SK-N-SH (cell line): Measurements from ENCODE around the gene APC. TPM values are rescaled to one million over a fixed set of nuclear protein-coding genes. Genes with fewer than 3 reads are reported as not detected.

ENCODE experiments used
- CTCF ChIA-PET: fragments of 300-600, 350-600 bp; formaldehyde crosslinking; extraction: SDS; loops from one replicate; lab custom pipeline; 2021; lab: Yijun Ruan, JAX
- POLR2A ChIA-PET: fragments of 350-600 bp; sonication (Branson Sonifier 250); formaldehyde crosslinking; extraction: SDS; loops from one replicate; lab custom pipeline; 2020; ENCODE audit warnings: antibody characterized with exemption, inconsistent platforms; lab: Yijun Ruan, JAX
- DNase-seq: peaks from one replicate; pipeline ENCODE4 v3.0.0; 2012
- H2AFZ ChIP-seq: fragments of 200-600 bp; sonication (generic); 2 replicates; pipeline ENCODE4 v1.8.1; 2016; ENCODE audit warnings: antibody characterized with exemption, mild to moderate bottlenecking, low read depth
- H3F3A ChIP-seq: fragments of 200-600 bp; sonication (generic); replicated peaks from 2 replicates; pipeline ENCODE3; 2016; ENCODE audit warnings: antibody characterized with exemption, mild to moderate bottlenecking; ENCODE audit not compliant: insufficient read depth
- H3K27ac ChIP-seq, 2 experiments: fragments of 200-500 bp in 1 of 2; fragments of 200-600 bp in 1 of 2; sonication (Bioruptor generic) in 1 of 2; sonication (generic), shearing (Covaris generic) in 1 of 2; 2 replicates each; pipeline versions ENCODE4 v1.5.1 to v1.6.1; 2014 to 2016; ENCODE audit warnings: low read depth in 2 of 2, inconsistent platforms in 1 of 2, low read length in 1 of 2, mild to moderate bottlenecking in 1 of 2, mixed read lengths in 1 of 2
- H3K27me3 ChIP-seq: fragments of 200-600 bp; sonication (generic), shearing (Covaris generic); 2 replicates; pipeline ENCODE4 v1.6.1; 2016; ENCODE audit warnings: mixed run types; ENCODE audit not compliant: insufficient read depth
- H3K36me3 ChIP-seq, 2 experiments: fragments of 200-500 bp in 1 of 2; fragments of 200-600 bp in 1 of 2; sonication (Bioruptor generic) in 1 of 2; sonication (generic) in 1 of 2; replicated peaks in 1 of 2; 2 replicates each; pipeline versions ENCODE3 to v1.5.1; 2014 to 2016; ENCODE audit warnings: low read length in 1 of 2, mild to moderate bottlenecking in 1 of 2; ENCODE audit not compliant: insufficient read depth in 2 of 2, control insufficient read depth in 1 of 2
- H3K4me1 ChIP-seq, 2 experiments: fragments of 200-500 bp in 1 of 2; fragments of 200-600 bp in 1 of 2; sonication (Bioruptor generic) in 1 of 2; sonication (generic), shearing (Covaris generic) in 1 of 2; 2 replicates each; pipeline versions ENCODE4 v1.5.1 to v1.6.1; 2014 to 2016; ENCODE audit warnings: low read depth in 1 of 2, low read length in 1 of 2, mixed run types in 1 of 2; ENCODE audit not compliant: insufficient read depth in 2 of 2, control insufficient read depth in 1 of 2
- H3K4me2 ChIP-seq: fragments of 200-600 bp; sonication (generic), shearing (Covaris generic); 2 replicates; pipeline ENCODE4 v1.6.1; 2017; ENCODE audit warnings: mixed run types
- H3K4me3 ChIP-seq, 2 experiments: fragments of 200-500 bp in 1 of 2; fragments of 200-600 bp in 1 of 2; sonication (Bioruptor generic) in 1 of 2; sonication (generic), shearing (Covaris generic) in 1 of 2; 2 replicates each; pipeline versions ENCODE4 v1.5.1 to v1.8.1; 2014 to 2016; ENCODE audit warnings: low read depth in 2 of 2, inconsistent platforms in 1 of 2, low read length in 1 of 2, mild to moderate bottlenecking in 1 of 2, mixed read lengths in 1 of 2, moderate library complexity in 1 of 2
- H3K79me2 ChIP-seq: fragments of 200-600 bp; sonication (generic); 2 replicates; pipeline ENCODE4 v1.8.1; 2017; ENCODE audit warnings: mild to moderate bottlenecking; ENCODE audit not compliant: insufficient read depth
- H3K9ac ChIP-seq: fragments of 200-600 bp; sonication (generic); 2 replicates; pipeline ENCODE4 v1.6.1; 2017; ENCODE audit warnings: mixed run types
- H3K9me2 ChIP-seq: fragments of 200-600 bp; sonication (generic); 2 replicates; pipeline ENCODE4 v1.6.1; 2017; ENCODE audit warnings: mixed run types
- H3K9me3 ChIP-seq: fragments of 200-600 bp; sonication (generic); 2 replicates; pipeline ENCODE4 v1.6.1; 2017; ENCODE audit warnings: mixed run types, mild to moderate bottlenecking, moderate library complexity
- H4K20me1 ChIP-seq: fragments of 200-600 bp; sonication (generic); 2 replicates; pipeline ENCODE4 v1.6.1; 2017; ENCODE audit warnings: mild to moderate bottlenecking, mixed run types; ENCODE audit not compliant: insufficient read depth
- CTCF ChIP-seq: fragments of 200-600 bp; sonication (generic); IDR thresholded peaks from 2 replicates; pipeline ENCODE4 v1.6.1; 2017; ENCODE audit warnings: antibody characterized with exemption, mild to moderate bottlenecking, moderate library complexity
- EZH2phosphoT487 ChIP-seq: fragments of 200-600 bp; sonication (generic); IDR thresholded peaks from 2 replicates; pipeline ENCODE4 v1.6.1; 2017; ENCODE audit warnings: low read depth, mixed run types, mild to moderate bottlenecking, antibody characterized with exemption, moderate library complexity, borderline replicate concordance
- GABPA ChIP-seq: IDR thresholded peaks from 2 replicates; pipeline ENCODE4 v1.4.0; 2012; ENCODE audit warnings: low read depth, mild to moderate bottlenecking
- IRF3 ChIP-seq: fragments of 150-350 bp; IDR thresholded peaks from 2 replicates; pipeline ENCODE4 v1.6.1; 2016; ENCODE audit warnings: mild to moderate bottlenecking, low read depth, low read length
- MEF2A ChIP-seq: IDR thresholded peaks from 2 replicates; pipeline ENCODE4 v1.4.0; 2012; ENCODE audit warnings: low read depth, borderline replicate concordance
- MXI1 ChIP-seq: IDR thresholded peaks from 2 replicates; pipeline ENCODE4 v1.6.1; 2012; ENCODE audit warnings: mild to moderate bottlenecking, low read depth, low read length, improper control_type of control experiment
- PBX3 ChIP-seq: IDR thresholded peaks from 2 replicates; pipeline ENCODE4; 2012
- RAD21 ChIP-seq: IDR thresholded peaks from 2 replicates; pipeline ENCODE4 v1.6.1; 2012; ENCODE audit warnings: mild to moderate bottlenecking, low read length
- RFX5 ChIP-seq: IDR thresholded peaks from 2 replicates; pipeline ENCODE4 v1.6.1; 2012; ENCODE audit warnings: mild to moderate bottlenecking, improper control_type of control experiment, low read length
- RXRA ChIP-seq: IDR thresholded peaks from 2 replicates; pipeline ENCODE4 v1.4.0; 2012; ENCODE audit warnings: low read depth, mild to moderate bottlenecking, borderline replicate concordance
- TCF12 ChIP-seq: IDR thresholded peaks from 2 replicates; pipeline ENCODE4 v1.4.0; 2012
- TEAD4 ChIP-seq: IDR thresholded peaks from 2 replicates; pipeline ENCODE4 v1.4.0; 2012; ENCODE audit warnings: mild to moderate bottlenecking, borderline replicate concordance; ENCODE audit not compliant: insufficient read depth
- USF2 ChIP-seq: fragments of 150-350 bp; IDR thresholded peaks from 2 replicates; pipeline ENCODE4 v1.6.1; 2017; ENCODE audit warnings: antibody characterized with exemption, low read length, low read depth, borderline replicate concordance
- WGBS: methylation state at CpG from one replicate; pipeline ENCODE4 v1.1.6; 2017; ENCODE audit warnings: low lambda C conversion rate; 5-methylcytosine and 5-hydroxymethylcytosine counted together
- polyA plus RNA-seq, 3 experiments: library from polyadenylated mRNA; depleted of rRNA; stranded (reverse); fragments of >200 nt; gene quantifications; 2 replicates each; pipeline ENCODE4 v1.2.3, GENCODE V29; 2012

The APC gene
- polyA plus RNA-seq, 1 of the 3 experiments (the other 2 are of a cell fraction) = 5.1 TPM

- Histone ChIP-seq H2AFZ (no peak overlapping the region), H3K79me2 (peaks cover 25% of the 10 kb centered on the region), H3K36me3 (peaks cover 67 to 76% of the 10 kb centered on the region in 2 experiments), H3K9me2 (no peaks in the 10 kb centered on the region), H3K9ac (no peak overlapping the region), H3K27ac (no peak overlapping the region), H3K4me3 (no peak overlapping the region), H4K20me1 (peaks cover 9% of the 10 kb centered on the region), H3K4me1 (no peaks in the 10 kb centered on the region; a peak in 1 of 4 replicates), H3K4me2 (no peak overlapping the region), H3F3A (peaks cover 11% of the 10 kb centered on the region), H3K9me3 (no peaks in the 10 kb centered on the region), H3K27me3 (no peaks in the 10 kb centered on the region)
- POLR2A ChIA-PET = no interaction called here
- 100% methylated on average over 1 of the region's 2 CpGs for WGBS
- no peak for DNase-seq
- no peak for TF ChIP-seq MEF2A
- TF ChIP-seq PBX3 = no peak
- no peak for TF ChIP-seq USF2
- no peak for TF ChIP-seq RAD21
- CTCF ChIA-PET = interaction anchor here (0.5 kb wide), 1 partner anchor 188 kb away, joined by 3 read pairs; no protein-coding TSS in a partner anchor
These were observed 142.7 kb downstream of the APC start for GRCh38 chr5:112880219-112880964.

GRCh38 chr5:112883192-112883591, 145.5 kb downstream of the APC start:
- DNase-seq = no peak
- H3K79me2 ChIP-seq = peaks cover 17% of the 10 kb centered on the region
- H3K4me2 ChIP-seq = no peak overlapping the region
- H3K27me3 ChIP-seq = no peaks in the 10 kb centered on the region
- H3K9ac ChIP-seq = no peak overlapping the region
- 98% methylated on average over 2 of the region's 2 CpGs for WGBS
- peaks cover 80% of the 10 kb centered on the region in 2 experiments for H3K36me3 ChIP-seq
- H3K4me1 ChIP-seq = no peaks in the 10 kb centered on the region; a peak in 1 of 4 replicates
- no peak overlapping the region for H2AFZ ChIP-seq
- no peaks in the 10 kb centered on the region for H3K9me2 ChIP-seq
- peaks cover 9% of the 10 kb centered on the region for H4K20me1 ChIP-seq
- POLR2A ChIA-PET = no interaction called here
- CTCF ChIA-PET = interaction anchor here (1.9 kb wide), 1 partner anchor 35 kb away, joined by 4 read pairs; no protein-coding TSS in a partner anchor
- H3K9me3 ChIP-seq = no peaks in the 10 kb centered on the region
- TF ChIP-seq IRF3 (no peak), MXI1 (no peak), PBX3 (no peak), CTCF (no peak), GABPA (no peak), EZH2phosphoT487 (no peak), TEAD4 (no peak), RXRA (no peak), RFX5 (no peak), USF2 (no peak), RAD21 (no peak), TCF12 (no peak)
- no peak overlapping the region for H3K27ac ChIP-seq
- peaks cover 6% of the 10 kb centered on the region for H3F3A ChIP-seq
- no peak overlapping the region for H3K4me3 ChIP-seq
